Retina (tissue), 1 donor: Measurements from ENCODE around the gene GNAI1.

Experiments used
- DNase-seq: peaks from one replicate; pipeline ENCODE4 v3.0.0-alpha.2; 2016

Gene GNAI1

DNA sequence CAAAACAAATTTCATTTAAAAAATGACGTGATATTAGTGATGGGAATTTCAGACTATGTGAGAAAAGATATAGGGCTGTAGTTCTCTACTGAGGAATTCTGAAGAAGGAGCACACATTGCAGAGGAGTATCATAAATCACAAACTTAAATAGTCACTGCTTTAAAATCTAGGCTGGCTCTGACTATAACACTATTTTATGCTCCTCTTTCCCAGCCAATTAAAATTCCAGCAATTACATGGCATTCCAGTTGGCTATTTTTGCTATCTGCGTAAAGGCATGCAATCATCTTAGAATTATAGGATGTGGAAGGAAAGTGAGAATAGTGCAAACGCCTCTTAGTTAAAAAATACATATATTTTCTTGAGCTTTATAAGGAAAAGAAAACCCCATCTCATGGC is 123.1 kb downstream of the GNAI1 start:
- DNase-seq: no peak

DNA sequence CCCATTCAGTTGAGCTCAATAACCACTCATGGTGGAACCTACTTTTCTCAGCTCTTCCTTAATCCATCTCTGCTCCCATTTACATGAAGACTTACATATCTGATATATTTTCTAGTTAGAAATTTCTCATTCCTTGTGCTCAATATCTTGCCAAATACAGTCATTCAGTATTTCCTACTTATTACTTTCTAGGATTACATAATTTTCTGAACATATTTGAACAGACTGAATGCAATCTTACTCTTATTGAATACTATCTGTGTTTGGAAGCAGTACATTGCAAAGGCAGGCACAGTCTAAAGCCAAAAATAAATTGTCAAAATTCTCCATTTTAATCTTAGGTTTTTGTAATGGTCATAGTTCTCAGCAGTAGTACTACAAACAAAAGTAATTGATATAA is 126.0 kb downstream of the GNAI1 start:
- DNase-seq: no peak

DNA sequence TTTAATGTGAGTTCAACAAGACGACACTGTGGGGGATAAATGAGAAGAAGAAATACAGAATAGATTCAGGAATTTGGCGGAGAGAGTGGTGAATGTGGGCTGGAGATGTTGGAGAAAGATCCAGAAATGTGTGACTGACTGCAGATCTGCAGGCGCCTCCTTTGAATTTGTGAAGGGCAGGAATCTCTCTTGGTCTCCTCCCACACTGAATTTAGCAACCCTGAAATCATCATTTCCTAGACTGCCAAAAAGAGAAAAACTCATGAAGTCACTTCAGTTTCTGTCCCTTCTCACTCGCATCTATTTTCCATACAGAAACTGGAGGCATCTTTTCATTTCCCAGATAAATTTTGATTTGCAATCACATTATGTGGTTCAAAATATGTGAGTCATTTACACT is 128.7 kb downstream of the GNAI1 start:
- no peak for DNase-seq

DNA sequence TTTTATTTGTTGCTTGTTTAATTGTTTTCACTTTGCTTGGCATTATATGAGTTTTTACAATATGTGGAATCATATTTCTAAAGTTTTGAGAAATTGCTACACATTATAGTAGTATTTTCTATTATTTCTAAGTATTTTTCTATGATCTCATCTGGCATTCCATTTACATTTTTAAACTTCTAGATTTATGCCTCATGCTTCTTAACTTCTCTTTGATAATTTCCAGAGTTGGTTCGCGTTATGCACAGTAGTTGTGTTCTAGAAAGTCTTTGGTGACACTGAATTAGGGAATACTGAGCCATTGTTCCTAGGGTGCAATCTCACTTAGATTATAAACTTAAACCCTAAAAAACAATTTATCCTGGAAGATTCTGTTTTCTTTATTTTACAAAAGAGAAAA is 129.2 kb downstream of the GNAI1 start:
- no peak for DNase-seq

DNA sequence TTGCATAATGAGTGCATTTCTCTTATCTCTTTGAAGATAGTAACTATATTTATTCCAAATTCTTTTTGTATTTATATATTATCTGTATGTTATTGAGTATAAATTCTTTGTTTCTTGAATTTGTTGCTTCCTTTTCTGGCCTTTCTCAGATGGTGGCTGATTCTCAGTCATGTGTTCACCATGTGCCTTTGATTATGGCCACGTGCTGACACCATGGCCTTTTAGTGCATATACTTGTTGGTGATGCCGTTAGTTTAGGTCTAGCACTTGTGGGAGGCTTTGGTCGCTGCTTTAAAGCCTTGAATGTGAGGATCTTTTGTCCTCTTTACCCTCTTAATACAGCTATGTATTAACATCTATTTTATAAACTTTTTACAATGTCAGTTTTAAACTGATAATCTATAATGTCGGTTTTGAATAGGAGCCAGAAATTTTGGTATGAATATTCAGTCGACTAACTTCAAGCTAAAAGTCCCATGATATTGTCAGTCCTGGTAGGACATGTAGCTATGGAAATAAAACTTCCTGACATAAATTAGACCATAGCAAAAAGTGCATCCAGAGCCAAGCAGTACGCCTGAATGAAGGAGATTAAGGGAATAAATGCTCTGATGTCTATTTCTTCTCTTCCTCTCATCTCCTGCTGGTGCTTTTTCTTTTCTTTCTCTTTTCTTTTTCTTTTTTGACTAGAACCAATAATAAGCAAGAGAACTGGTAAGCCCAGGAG is 130.3 kb downstream of the GNAI1 start:
- no peak for DNase-seq

DNA sequence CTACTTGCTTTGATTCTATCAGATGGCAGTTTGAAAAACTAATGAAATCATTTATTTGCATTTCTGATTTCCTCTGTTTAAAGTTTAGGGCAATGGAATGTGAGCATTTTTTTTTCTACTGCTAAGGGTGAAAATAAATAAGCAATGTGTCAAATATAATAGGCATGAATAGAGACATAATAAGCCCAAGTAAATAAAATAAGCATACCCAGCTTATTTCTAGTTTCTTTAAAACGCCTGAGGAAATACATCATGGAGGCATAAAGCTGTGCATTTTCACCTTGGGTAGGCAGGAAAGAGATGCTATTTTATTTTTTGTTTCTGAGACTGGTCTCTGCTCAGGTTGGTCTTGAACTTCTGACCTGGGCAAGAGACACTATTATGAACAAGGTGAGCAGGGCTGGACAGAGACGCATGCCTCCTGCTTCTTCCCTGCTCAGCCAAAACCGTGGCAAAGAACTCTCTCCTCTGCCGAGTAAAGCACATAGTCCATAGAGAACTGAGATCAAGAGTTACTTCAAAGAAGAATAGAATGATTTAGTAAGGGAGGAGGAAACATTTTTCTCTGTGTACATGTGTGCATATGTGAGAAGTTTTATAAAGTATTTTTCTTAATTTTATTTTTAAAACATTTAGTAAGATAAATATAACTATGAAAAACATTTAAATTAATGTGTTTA is 138.1 kb downstream of the GNAI1 start:
- no peak for DNase-seq

DNA sequence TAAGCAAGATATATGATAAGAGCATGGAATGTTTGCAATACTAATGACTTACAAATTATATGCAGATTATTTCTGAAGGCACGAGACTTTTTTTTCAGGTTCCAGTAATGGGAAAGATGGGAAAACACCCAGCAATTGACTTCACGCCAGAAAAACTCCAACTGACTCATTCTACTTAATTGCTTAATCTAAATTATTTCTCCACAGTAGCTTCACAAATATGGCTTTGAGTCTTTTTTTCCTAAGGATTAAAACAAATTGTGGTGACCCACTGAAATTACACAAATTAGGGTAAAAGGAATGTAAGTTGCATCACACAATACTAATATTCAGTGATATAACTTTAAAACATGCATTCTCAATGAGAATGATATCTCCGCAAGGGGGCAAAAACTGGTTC is 138.7 kb downstream of the GNAI1 start:
- DNase-seq: no peak

DNA sequence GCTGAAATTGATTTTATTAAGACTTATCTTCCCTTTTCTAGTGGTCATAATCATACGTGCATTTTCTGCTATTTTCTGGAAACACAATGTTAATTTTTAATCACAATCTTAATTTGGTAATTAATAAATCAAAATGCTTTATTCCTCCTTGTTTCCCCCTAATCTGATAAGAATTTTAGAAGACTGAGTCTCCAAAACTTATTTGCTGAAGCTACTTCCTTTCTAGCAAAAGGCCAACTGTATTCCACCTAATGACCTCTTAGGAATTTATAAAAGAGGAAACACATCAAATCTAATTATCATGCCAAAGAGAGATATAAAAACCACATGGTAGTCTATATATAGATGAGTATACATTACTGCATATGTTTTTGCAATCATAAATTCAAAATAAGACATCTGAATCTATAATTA is 140.6 kb downstream of the GNAI1 start:
- DNase-seq: no peak
